A549 (cell line): ENCODE measurements around the gene EML1.

ENCODE experiments used
- NPAS2 ChIP-seq: fragments of 250-450 bp; sonication (Bioruptor Pico); IDR thresholded peaks from 2 replicates; pipeline ENCODE4 v1.8.0; 2022; ENCODE audit warnings: mild to moderate bottlenecking, moderate library complexity, borderline replicate concordance
- TF ChIP-seq, protein P1 (sequence below): fragments of >200 bp; sonication (Bioruptor Twin); formaldehyde crosslinking; IDR thresholded peaks from 3 replicates; pipeline ENCODE4 v1.5.1; 2016
- TF ChIP-seq, protein P2 (sequence below): IDR thresholded peaks from 2 replicates; pipeline ENCODE4 v1.6.1; 2012
- TF ChIP-seq, protein P3 (sequence below): fragments of 200-600 bp; sonication (generic); IDR thresholded peaks from 2 replicates; pipeline ENCODE4 v1.6.1; 2016; ENCODE audit warnings: antibody characterized with exemption, mild to moderate bottlenecking, moderate library complexity

DNA sequence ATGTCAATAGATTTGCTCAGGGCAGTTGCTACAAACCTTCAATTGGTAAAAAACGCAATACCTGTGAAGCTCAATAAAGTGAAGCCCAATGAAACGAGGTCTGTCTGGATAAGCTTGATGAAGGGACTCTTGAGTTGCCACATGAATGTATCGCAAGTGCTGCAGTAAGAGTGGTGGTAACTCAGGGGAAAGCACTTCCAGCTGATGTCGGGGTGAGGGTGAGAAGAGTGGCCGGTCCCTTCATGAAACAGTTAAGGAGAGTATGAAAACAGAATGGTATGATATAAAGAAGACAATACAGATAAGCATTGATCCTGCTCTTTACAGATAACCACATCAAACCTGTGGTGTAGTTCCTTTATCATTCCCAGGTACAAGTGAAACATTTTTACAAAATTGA is 188.6 kb downstream of the EML1 start:
- TF ChIP-seq, protein P1, sequence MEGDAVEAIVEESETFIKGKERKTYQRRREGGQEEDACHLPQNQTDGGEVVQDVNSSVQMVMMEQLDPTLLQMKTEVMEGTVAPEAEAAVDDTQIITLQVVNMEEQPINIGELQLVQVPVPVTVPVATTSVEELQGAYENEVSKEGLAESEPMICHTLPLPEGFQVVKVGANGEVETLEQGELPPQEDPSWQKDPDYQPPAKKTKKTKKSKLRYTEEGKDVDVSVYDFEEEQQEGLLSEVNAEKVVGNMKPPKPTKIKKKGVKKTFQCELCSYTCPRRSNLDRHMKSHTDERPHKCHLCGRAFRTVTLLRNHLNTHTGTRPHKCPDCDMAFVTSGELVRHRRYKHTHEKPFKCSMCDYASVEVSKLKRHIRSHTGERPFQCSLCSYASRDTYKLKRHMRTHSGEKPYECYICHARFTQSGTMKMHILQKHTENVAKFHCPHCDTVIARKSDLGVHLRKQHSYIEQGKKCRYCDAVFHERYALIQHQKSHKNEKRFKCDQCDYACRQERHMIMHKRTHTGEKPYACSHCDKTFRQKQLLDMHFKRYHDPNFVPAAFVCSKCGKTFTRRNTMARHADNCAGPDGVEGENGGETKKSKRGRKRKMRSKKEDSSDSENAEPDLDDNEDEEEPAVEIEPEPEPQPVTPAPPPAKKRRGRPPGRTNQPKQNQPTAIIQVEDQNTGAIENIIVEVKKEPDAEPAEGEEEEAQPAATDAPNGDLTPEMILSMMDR = no peak
- TF ChIP-seq, protein P2, sequence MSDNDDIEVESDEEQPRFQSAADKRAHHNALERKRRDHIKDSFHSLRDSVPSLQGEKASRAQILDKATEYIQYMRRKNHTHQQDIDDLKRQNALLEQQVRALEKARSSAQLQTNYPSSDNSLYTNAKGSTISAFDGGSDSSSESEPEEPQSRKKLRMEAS = no peak
- no peak for TF ChIP-seq NPAS2 (CRISPR knock-in tag)
- TF ChIP-seq, protein P3, sequence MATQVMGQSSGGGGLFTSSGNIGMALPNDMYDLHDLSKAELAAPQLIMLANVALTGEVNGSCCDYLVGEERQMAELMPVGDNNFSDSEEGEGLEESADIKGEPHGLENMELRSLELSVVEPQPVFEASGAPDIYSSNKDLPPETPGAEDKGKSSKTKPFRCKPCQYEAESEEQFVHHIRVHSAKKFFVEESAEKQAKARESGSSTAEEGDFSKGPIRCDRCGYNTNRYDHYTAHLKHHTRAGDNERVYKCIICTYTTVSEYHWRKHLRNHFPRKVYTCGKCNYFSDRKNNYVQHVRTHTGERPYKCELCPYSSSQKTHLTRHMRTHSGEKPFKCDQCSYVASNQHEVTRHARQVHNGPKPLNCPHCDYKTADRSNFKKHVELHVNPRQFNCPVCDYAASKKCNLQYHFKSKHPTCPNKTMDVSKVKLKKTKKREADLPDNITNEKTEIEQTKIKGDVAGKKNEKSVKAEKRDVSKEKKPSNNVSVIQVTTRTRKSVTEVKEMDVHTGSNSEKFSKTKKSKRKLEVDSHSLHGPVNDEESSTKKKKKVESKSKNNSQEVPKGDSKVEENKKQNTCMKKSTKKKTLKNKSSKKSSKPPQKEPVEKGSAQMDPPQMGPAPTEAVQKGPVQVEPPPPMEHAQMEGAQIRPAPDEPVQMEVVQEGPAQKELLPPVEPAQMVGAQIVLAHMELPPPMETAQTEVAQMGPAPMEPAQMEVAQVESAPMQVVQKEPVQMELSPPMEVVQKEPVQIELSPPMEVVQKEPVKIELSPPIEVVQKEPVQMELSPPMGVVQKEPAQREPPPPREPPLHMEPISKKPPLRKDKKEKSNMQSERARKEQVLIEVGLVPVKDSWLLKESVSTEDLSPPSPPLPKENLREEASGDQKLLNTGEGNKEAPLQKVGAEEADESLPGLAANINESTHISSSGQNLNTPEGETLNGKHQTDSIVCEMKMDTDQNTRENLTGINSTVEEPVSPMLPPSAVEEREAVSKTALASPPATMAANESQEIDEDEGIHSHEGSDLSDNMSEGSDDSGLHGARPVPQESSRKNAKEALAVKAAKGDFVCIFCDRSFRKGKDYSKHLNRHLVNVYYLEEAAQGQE = no peak
